Fibroblast of lung (primary cell): ENCODE results near the gene GLRA1. TPM values are rescaled to one million over a fixed set of nuclear protein-coding genes. Genes with fewer than 3 reads are reported as not detected.

ENCODE experiments used
- DNase-seq, 2 donors: peaks; one replicate each; pipeline versions ENCODE4 v3.0.0 to v3.0.0-alpha.2; 2010; ENCODE audit warnings: low read depth in 2 of 2
- H2AFZ ChIP-seq: 2 replicates; pipeline ENCODE4 v1.5.1; 2012; ENCODE audit warnings: low read length, control low read depth, inconsistent platforms
- H3K27ac ChIP-seq: 2 replicates; pipeline ENCODE4 v1.5.1; 2011; ENCODE audit warnings: low read length, control low read depth; ENCODE audit not compliant: insufficient read depth
- H3K27me3 ChIP-seq: 2 replicates; pipeline ENCODE4 v1.5.1; 2011; ENCODE audit warnings: mild to moderate bottlenecking, low read length; ENCODE audit not compliant: control insufficient read depth, insufficient read depth
- H3K36me3 ChIP-seq: 2 replicates; pipeline ENCODE4 v1.5.1; 2011; ENCODE audit warnings: low read length; ENCODE audit not compliant: control insufficient read depth, insufficient read depth
- H3K4me1 ChIP-seq: 2 replicates; pipeline ENCODE4 v1.5.1; 2011; ENCODE audit warnings: low read length; ENCODE audit not compliant: control insufficient read depth, insufficient read depth; ENCODE audit errors: extremely low read depth
- H3K4me2 ChIP-seq: 2 replicates; pipeline ENCODE4 v1.5.1; 2011; ENCODE audit warnings: low read length, control low read depth; ENCODE audit not compliant: insufficient read depth; ENCODE audit errors: extremely low read depth
- H3K4me3 ChIP-seq, 4 experiments: fragments of 200-600 bp in 1 of 4; sonication (generic) in 1 of 4; replicated peaks in 1 of 4; 2 replicates each; pipeline ENCODE4 v1.5.1; 2011 to 2016; ENCODE audit warnings: low read length in 4 of 4, low read depth in 3 of 4, mild to moderate bottlenecking in 3 of 4, control low read depth in 2 of 4, inconsistent platforms in 1 of 4, mixed read lengths in 1 of 4; ENCODE audit not compliant: insufficient read depth in 1 of 4; ENCODE audit errors: control extremely low read depth in 1 of 4
- H3K79me2 ChIP-seq: 2 replicates; pipeline ENCODE4 v1.5.1; 2012; ENCODE audit warnings: mild to moderate bottlenecking, low read length, inconsistent platforms; ENCODE audit not compliant: control insufficient read depth, insufficient read depth
- H3K9ac ChIP-seq: 2 replicates; pipeline ENCODE4 v1.5.1; 2011; ENCODE audit warnings: mild to moderate bottlenecking, low read length, control low read depth; ENCODE audit not compliant: insufficient read depth
- H3K9me3 ChIP-seq: 2 replicates; pipeline ENCODE4 v1.5.1; 2012; ENCODE audit warnings: low read depth, low read length; ENCODE audit not compliant: control insufficient read depth, insufficient read depth
- H4K20me1 ChIP-seq: 2 replicates; pipeline ENCODE4 v1.5.1; 2011; ENCODE audit warnings: low read length; ENCODE audit not compliant: control insufficient read depth, insufficient read depth; ENCODE audit errors: extremely low read depth
- CTCF ChIP-seq, 2 donors: IDR thresholded peaks in 1 of 2; conservative IDR thresholded peaks in 1 of 2; 1 replicate in 1 of 2; 2 replicates in 1 of 2; pipeline ENCODE4 v1.5.1; 2011 to 2012; ENCODE audit warnings: low read length in 2 of 2, control low read depth in 1 of 2, inconsistent platforms in 1 of 2, low read depth in 1 of 2, mild to moderate bottlenecking in 1 of 2
- EZH2 ChIP-seq: IDR thresholded peaks from 2 replicates; pipeline ENCODE4 v1.5.1; 2012; ENCODE audit warnings: low read length, control low read depth, mild to moderate bottlenecking; ENCODE audit errors: missing control alignments
- polyA plus RNA-seq, 2 donors: library from polyadenylated mRNA; depleted of rRNA in 1 of 2; stranded (reverse) in 1 of 2; unstranded in 1 of 2; fragments of >200 nt; gene quantifications; 2 replicates each; pipeline ENCODE4 v1.2.1, GENCODE V29; 2011 to 2012; ENCODE audit warnings: missing spikeins in 1 of 2
- total RNA-seq: library from RNA; depleted of rRNA; stranded (reverse); fragments of >200 nt; gene quantifications from 2 replicates; pipeline ENCODE4 v1.2.1, GENCODE V29; 2014

GLRA1 gene
- total and polyA plus RNA-seq, 2 donors (not counting 1 experiment from before 2014, with no cell fraction given), result not detected

DNA sequence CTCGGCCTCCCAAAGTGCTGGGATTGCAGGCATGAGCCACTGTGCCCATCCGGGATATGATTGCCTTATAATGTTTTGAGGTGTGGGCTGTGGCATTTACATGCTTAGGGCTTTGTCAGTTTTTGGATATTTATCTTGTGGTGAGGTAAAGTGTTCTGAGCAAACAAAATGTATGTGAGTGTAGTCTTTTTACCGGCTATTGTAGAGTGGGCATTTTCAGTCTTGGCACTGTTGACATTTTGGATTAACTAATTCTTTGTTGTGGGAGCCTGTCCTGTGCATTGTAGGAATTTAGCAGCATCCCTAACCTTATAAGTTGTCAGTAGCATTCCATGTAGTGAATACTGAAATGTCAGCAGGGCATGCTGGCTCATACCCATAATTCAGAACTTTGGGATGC is 131.3 kb downstream of the GLRA1 start:
- no peaks in the 10 kb centered on the region for H4K20me1 ChIP-seq
- H3K36me3 ChIP-seq, result peaks cover 15% of the 10 kb centered on the region
- no peaks in the 10 kb centered on the region for H3K27me3 ChIP-seq
- TF ChIP-seq CTCF (conservative IDR thresholded peaks at IDR 0.05 in 1 of 2, IDR thresholded peaks at IDR 0.05 in 1 of 2; ENCODE audit: low read depth in 1 of 2, low read length in 2 of 2) (no peak), EZH2 (no peak)
- DNase-seq, result no peak
- peaks cover 52% of the 10 kb centered on the region for H3K79me2 ChIP-seq
- H3K4me3 ChIP-seq, result no peak overlapping the region
- no peak overlapping the region for H3K4me2 ChIP-seq
- no peaks in the 10 kb centered on the region for H3K4me1 ChIP-seq
- H3K9ac ChIP-seq, result no peak overlapping the region
- no peaks in the 10 kb centered on the region for H3K9me3 ChIP-seq
- H2AFZ ChIP-seq, result no peak overlapping the region
- no peak overlapping the region for H3K27ac ChIP-seq

- H3K9ac ChIP-seq, result no peak overlapping the region
- H2AFZ ChIP-seq, result no peak overlapping the region
- TF ChIP-seq CTCF (conservative IDR thresholded peaks at IDR 0.05 in 1 of 2, IDR thresholded peaks at IDR 0.05 in 1 of 2; ENCODE audit: low read depth in 1 of 2, low read length in 2 of 2) (no peak), EZH2 (no peak)
- H3K36me3 ChIP-seq, result peaks cover 17% of the 10 kb centered on the region
- DNase-seq, result no peak
- no peaks in the 10 kb centered on the region for H3K9me3 ChIP-seq
- peaks cover 84% of the 10 kb centered on the region for H3K79me2 ChIP-seq
- no peaks in the 10 kb centered on the region for H3K27me3 ChIP-seq
- H3K27ac ChIP-seq, result no peak overlapping the region
- no peaks in the 10 kb centered on the region for H3K4me1 ChIP-seq
- H4K20me1 ChIP-seq, result peaks cover 2% of the 10 kb centered on the region
- H3K4me3 ChIP-seq, result no peak overlapping the region
- H3K4me2 ChIP-seq, result no peak overlapping the region
These were observed 136.8 kb downstream of the GLRA1 start for GRCh38 chr5:151787817-151788216.

GRCh38 chr5:151786468-151786867 is 138.2 kb downstream of the GLRA1 start:
- peaks cover 12% of the 10 kb centered on the region for H3K36me3 ChIP-seq
- H4K20me1 ChIP-seq, result peaks cover 6% of the 10 kb centered on the region
- no peak for TF ChIP-seq CTCF (conservative IDR thresholded peaks at IDR 0.05 in 1 of 2, IDR thresholded peaks at IDR 0.05 in 1 of 2; ENCODE audit: low read depth in 1 of 2, low read length in 2 of 2)
- no peak for TF ChIP-seq EZH2
- no peak overlapping the region for H3K27ac ChIP-seq
- H3K79me2 ChIP-seq, result peaks cover 89% of the 10 kb centered on the region
- no peak overlapping the region for H3K9ac ChIP-seq
- H3K4me3 ChIP-seq, result no peak overlapping the region
- no peaks in the 10 kb centered on the region for H3K9me3 ChIP-seq
- no peak overlapping the region for H3K4me2 ChIP-seq
- H2AFZ ChIP-seq, result no peak overlapping the region
- no peak for DNase-seq
- H3K4me1 ChIP-seq, result no peaks in the 10 kb centered on the region
- no peaks in the 10 kb centered on the region for H3K27me3 ChIP-seq
